ENCODE measurements around the gene PDK3. TPM values are rescaled to one million over a fixed set of nuclear protein-coding genes. Genes with fewer than 3 reads are reported as not detected.

PDK3 gene
- total RNA-seq, 2 experiments from 2014 or later, result 22.6 to 35.1 TPM

- Histone ChIP-seq H4K20me1 (ENCODE audit: insufficient read depth, low read length) (no peaks in the 10 kb centered on the region), H3K9me3 (ENCODE audit: low read length) (no peaks in the 10 kb centered on the region), H3K4me1 (ENCODE audit: insufficient read depth, low read length, poor library complexity, severe bottlenecking) (no peaks in the 10 kb centered on the region), H3K4me2 (ENCODE audit: low read length) (no peak overlapping the region), H2AFZ (ENCODE audit: low read length) (no peak overlapping the region), H3K4me3 (ENCODE audit: low read depth, low read length, poor library complexity, severe bottlenecking) (no peak overlapping the region), H3K27ac (ENCODE audit: low read depth, low read length, poor library complexity, severe bottlenecking) (no peak overlapping the region), H3K79me2 (ENCODE audit: insufficient read depth, low read depth, low read length) (no peaks in the 10 kb centered on the region), H3K36me3 (ENCODE audit: insufficient read depth, low read length) (no peaks in the 10 kb centered on the region), H3K9me2 (ENCODE audit: insufficient read depth, low read length) (no peaks in the 10 kb centered on the region)
- CTCF ChIA-PET (ENCODE audit: unreplicated experiment), result no interaction called here
- POLR2A ChIA-PET, result no interaction called here
- DNase-seq (ENCODE audit: low spot score), result no peak
- intact Hi-C loops (cut with micrococcal nuclease; ENCODE audit: unreplicated experiment), result no loop called here
- BruUV-seq (replicated peaks), result no TSS peak
- TF ChIP-seq EZH2phosphoT487 (IDR thresholded peaks at IDR 0.05; ENCODE audit: borderline replicate concordance, low read depth, low read length), result no peak
- TF ChIP-seq, protein P1, sequence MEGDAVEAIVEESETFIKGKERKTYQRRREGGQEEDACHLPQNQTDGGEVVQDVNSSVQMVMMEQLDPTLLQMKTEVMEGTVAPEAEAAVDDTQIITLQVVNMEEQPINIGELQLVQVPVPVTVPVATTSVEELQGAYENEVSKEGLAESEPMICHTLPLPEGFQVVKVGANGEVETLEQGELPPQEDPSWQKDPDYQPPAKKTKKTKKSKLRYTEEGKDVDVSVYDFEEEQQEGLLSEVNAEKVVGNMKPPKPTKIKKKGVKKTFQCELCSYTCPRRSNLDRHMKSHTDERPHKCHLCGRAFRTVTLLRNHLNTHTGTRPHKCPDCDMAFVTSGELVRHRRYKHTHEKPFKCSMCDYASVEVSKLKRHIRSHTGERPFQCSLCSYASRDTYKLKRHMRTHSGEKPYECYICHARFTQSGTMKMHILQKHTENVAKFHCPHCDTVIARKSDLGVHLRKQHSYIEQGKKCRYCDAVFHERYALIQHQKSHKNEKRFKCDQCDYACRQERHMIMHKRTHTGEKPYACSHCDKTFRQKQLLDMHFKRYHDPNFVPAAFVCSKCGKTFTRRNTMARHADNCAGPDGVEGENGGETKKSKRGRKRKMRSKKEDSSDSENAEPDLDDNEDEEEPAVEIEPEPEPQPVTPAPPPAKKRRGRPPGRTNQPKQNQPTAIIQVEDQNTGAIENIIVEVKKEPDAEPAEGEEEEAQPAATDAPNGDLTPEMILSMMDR (conservative IDR thresholded peaks at IDR 0.05; ENCODE audit: low read length), result no peak
Measured at GRCh38 chrX:24542756-24543155, 77.7 kb downstream of the PDK3 start.

DNA sequence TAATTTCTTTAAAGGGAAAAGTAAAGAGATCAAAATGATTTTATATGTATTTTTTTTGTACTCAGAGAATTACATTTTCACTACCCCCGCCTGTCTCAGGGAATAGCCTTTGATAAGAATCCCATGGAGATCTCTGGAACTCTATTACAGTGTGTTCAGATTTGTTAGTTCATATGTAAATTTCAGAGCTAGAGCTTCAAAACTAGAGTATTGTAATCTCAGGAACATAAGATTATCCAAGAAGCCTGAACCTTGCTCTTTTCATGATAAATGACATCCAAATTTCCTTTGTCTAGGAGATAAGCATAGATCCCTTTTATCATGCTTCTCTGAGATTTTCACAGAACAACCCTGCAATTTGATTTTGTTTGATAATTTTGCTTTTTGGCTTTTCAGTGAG lies 82.9 kb downstream of the PDK3 start:
- no peak overlapping the region for H2AFZ ChIP-seq (ENCODE audit: low read length)
- no peaks in the 10 kb centered on the region for H3K36me3 ChIP-seq (ENCODE audit: insufficient read depth, low read length)
- BruUV-seq (replicated peaks), result no TSS peak
- POLR2A ChIA-PET, result no interaction called here
- H3K9me2 ChIP-seq (ENCODE audit: insufficient read depth, low read length), result no peaks in the 10 kb centered on the region
- no peak overlapping the region for H3K4me3 ChIP-seq (ENCODE audit: low read depth, low read length, poor library complexity, severe bottlenecking)
- CTCF ChIA-PET (ENCODE audit: unreplicated experiment), result no interaction called here
- no peaks in the 10 kb centered on the region for H4K20me1 ChIP-seq (ENCODE audit: insufficient read depth, low read length)
- no peaks in the 10 kb centered on the region for H3K4me1 ChIP-seq (ENCODE audit: insufficient read depth, low read length, poor library complexity, severe bottlenecking)
- no peak overlapping the region for H3K4me2 ChIP-seq (ENCODE audit: low read length)
- no peak overlapping the region for H3K27ac ChIP-seq (ENCODE audit: low read depth, low read length, poor library complexity, severe bottlenecking)
- intact Hi-C loops (cut with micrococcal nuclease; ENCODE audit: unreplicated experiment), result no loop called here
- H3K9me3 ChIP-seq (ENCODE audit: low read length), result no peaks in the 10 kb centered on the region
- no peaks in the 10 kb centered on the region for H3K79me2 ChIP-seq (ENCODE audit: insufficient read depth, low read depth, low read length)
- no peak for DNase-seq (ENCODE audit: low spot score)
- TF ChIP-seq EZH2phosphoT487 (IDR thresholded peaks at IDR 0.05; ENCODE audit: borderline replicate concordance, low read depth, low read length), result no peak
- TF ChIP-seq, protein P1 (conservative IDR thresholded peaks at IDR 0.05; ENCODE audit: low read length), result no peak

DNA sequence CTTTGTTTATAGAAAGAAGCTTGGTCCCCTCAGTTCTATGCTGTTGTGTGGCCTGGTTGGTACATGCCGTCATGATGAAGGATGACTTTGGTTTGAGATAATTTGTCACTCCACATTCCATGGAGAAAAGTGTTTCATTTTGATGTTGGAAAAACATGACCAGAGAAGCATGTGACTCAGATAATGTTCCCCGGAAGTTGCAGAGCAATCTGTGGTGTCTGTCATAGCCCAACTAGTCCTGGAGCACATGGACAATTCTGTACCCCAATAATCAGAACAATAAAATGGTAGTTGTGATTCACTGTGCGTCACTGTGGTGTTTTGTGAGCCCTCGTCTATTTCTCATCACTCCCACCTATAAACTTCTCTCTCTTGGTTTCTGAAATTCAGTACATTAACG lies 85.1 kb downstream of the PDK3 start:
- ChIA-PET CTCF (ENCODE audit: unreplicated experiment) (no interaction called here), POLR2A (no interaction called here)
- TF ChIP-seq, protein P1 (conservative IDR thresholded peaks at IDR 0.05; ENCODE audit: low read length), result no peak
- TF ChIP-seq EZH2phosphoT487 (IDR thresholded peaks at IDR 0.05; ENCODE audit: borderline replicate concordance, low read depth, low read length), result no peak
- no TSS peak for BruUV-seq (replicated peaks)
- Histone ChIP-seq H3K9me3 (ENCODE audit: low read length) (no peaks in the 10 kb centered on the region), H3K27ac (ENCODE audit: low read depth, low read length, poor library complexity, severe bottlenecking) (no peak overlapping the region), H4K20me1 (ENCODE audit: insufficient read depth, low read length) (no peaks in the 10 kb centered on the region), H3K4me3 (ENCODE audit: low read depth, low read length, poor library complexity, severe bottlenecking) (no peak overlapping the region), H2AFZ (ENCODE audit: low read length) (no peak overlapping the region), H3K4me1 (ENCODE audit: insufficient read depth, low read length, poor library complexity, severe bottlenecking) (no peaks in the 10 kb centered on the region), H3K4me2 (ENCODE audit: low read length) (no peak overlapping the region), H3K9me2 (ENCODE audit: insufficient read depth, low read length) (no peaks in the 10 kb centered on the region), H3K79me2 (ENCODE audit: insufficient read depth, low read depth, low read length) (no peaks in the 10 kb centered on the region), H3K36me3 (ENCODE audit: insufficient read depth, low read length) (no peaks in the 10 kb centered on the region)
- intact Hi-C loops (cut with micrococcal nuclease; ENCODE audit: unreplicated experiment), result no loop called here
- DNase-seq (ENCODE audit: low spot score), result no peak
